A673 (cell line): ENCODE measurements around the gene TLE6.

Source experiments
- EZH2 ChIP-seq: fragments of 200-600 bp; sonication (generic); IDR thresholded peaks from 2 replicates; pipeline ENCODE4 v1.6.1; 2017; ENCODE audit warnings: borderline replicate concordance, low read depth, mild to moderate bottlenecking, mixed read lengths, antibody characterized with exemption, low read length; ENCODE audit not compliant: poor library complexity, severe bottlenecking
- TF ChIP-seq, protein P1 (sequence below): fragments of 300-800, 200-600 bp; sonication (generic); conservative IDR thresholded peaks from 2 replicates; pipeline ENCODE4 v1.5.1; 2017; ENCODE audit warnings: low read depth, mild to moderate bottlenecking, antibody characterized with exemption, low read length, moderate library complexity, mixed read lengths

GRCh38 chr19:3034406-3034655, 57.0 kb downstream of the TLE6 start:
- TF ChIP-seq, protein P1, sequence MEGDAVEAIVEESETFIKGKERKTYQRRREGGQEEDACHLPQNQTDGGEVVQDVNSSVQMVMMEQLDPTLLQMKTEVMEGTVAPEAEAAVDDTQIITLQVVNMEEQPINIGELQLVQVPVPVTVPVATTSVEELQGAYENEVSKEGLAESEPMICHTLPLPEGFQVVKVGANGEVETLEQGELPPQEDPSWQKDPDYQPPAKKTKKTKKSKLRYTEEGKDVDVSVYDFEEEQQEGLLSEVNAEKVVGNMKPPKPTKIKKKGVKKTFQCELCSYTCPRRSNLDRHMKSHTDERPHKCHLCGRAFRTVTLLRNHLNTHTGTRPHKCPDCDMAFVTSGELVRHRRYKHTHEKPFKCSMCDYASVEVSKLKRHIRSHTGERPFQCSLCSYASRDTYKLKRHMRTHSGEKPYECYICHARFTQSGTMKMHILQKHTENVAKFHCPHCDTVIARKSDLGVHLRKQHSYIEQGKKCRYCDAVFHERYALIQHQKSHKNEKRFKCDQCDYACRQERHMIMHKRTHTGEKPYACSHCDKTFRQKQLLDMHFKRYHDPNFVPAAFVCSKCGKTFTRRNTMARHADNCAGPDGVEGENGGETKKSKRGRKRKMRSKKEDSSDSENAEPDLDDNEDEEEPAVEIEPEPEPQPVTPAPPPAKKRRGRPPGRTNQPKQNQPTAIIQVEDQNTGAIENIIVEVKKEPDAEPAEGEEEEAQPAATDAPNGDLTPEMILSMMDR: no peak
- TF ChIP-seq EZH2: no peak
